ENCODE results near the gene NEDD9. TPM values are rescaled to one million over a fixed set of nuclear protein-coding genes. Genes with fewer than 3 reads are reported as not detected.

The NEDD9 gene
- total RNA-seq, 2 donors from 2014 or later, result 43.4 to 73.1 TPM

DNA sequence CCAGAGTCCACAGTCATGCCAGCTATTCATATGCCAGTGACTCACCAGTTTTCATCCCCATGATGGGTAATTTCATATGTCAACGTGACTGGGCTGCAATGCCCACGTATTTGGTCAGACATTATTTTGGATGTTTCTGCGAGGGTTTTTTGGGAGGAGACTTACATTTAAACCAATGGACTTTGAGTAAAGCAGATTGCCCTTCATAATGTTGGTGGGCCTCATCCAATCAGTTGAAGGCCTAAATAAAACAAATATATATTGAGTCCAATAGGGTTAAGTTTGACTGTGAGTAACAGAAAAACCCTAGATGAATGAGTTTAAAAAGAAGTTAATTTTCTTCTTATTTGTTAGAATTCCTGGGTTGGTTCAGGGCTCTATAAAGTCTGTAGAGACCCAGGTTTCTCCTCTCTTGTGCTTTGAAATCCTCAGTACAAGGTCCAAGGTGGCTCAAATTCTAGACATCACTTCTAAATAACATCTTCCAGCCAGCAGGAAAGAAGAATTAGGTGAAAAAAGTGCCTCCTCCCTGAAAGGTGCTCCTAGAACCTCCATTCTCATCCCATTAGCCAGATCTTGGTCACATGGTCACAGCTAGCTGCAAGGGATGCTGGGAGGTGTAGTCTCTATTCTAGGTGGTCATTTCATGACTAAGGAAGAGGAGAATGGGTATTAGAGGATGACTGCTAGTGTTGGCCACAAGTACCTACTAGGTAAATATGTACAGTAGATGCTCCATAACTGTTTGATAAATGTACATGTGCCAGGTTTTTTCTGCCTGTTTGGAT lies 16.7 kb upstream of the NEDD9 start:
- intact Hi-C loops (cut with DNase I), result no loop called here
- DNase-seq, result no peak

DNA sequence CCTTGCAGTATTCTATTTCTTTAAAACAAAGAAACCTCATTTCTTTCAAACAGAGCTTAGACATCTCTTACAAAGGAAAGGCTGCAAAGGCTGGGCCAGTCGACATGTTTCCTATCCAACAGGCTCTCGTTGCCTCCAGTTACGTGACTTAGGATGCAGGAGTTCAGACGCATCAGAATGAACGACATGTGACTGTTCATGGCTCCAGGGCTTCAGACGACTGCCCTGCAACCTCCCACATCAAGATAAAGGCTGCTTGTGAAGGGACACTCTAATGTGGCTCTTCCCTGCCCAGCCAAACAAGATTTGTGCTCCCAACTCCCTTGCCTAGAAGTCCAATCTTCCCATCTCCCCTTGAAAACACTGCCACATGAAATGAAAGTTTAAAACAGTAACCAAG lies 14.3 kb upstream of the NEDD9 start:
- Histone ChIP-seq H3K9ac (ENCODE audit: low read depth in 2 of 2, low read length in 2 of 2) (no peak overlapping the region), H3K4me1 (no peaks in the 10 kb centered on the region), H3K36me3 (no peaks in the 10 kb centered on the region), H3K27me3 (no peaks in the 10 kb centered on the region), H3K27ac (no peak overlapping the region), H3K9me3 (no peaks in the 10 kb centered on the region), H3K4me3 (no peak overlapping the region)
- no peak for DNase-seq
- TF ChIP-seq, protein P1, sequence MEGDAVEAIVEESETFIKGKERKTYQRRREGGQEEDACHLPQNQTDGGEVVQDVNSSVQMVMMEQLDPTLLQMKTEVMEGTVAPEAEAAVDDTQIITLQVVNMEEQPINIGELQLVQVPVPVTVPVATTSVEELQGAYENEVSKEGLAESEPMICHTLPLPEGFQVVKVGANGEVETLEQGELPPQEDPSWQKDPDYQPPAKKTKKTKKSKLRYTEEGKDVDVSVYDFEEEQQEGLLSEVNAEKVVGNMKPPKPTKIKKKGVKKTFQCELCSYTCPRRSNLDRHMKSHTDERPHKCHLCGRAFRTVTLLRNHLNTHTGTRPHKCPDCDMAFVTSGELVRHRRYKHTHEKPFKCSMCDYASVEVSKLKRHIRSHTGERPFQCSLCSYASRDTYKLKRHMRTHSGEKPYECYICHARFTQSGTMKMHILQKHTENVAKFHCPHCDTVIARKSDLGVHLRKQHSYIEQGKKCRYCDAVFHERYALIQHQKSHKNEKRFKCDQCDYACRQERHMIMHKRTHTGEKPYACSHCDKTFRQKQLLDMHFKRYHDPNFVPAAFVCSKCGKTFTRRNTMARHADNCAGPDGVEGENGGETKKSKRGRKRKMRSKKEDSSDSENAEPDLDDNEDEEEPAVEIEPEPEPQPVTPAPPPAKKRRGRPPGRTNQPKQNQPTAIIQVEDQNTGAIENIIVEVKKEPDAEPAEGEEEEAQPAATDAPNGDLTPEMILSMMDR (IDR thresholded peaks at IDR 0.05), result no peak
- intact Hi-C loops (cut with DNase I), result no loop called here

More for the DNA sequence above, 16.7 kb upstream of the NEDD9 start:
- no peak overlapping the region for H3K9ac ChIP-seq (ENCODE audit: low read depth in 2 of 2, low read length in 2 of 2)
- no peaks in the 10 kb centered on the region for H3K36me3 ChIP-seq
- H3K9me3 ChIP-seq, result no peaks in the 10 kb centered on the region
- H3K27ac ChIP-seq, result no peak overlapping the region
- no peak overlapping the region for H3K4me3 ChIP-seq
- peaks cover 4% of the 10 kb centered on the region for H3K4me1 ChIP-seq
- TF ChIP-seq, protein P1 (IDR thresholded peaks at IDR 0.05), result no peak
- no peaks in the 10 kb centered on the region for H3K27me3 ChIP-seq

DNA sequence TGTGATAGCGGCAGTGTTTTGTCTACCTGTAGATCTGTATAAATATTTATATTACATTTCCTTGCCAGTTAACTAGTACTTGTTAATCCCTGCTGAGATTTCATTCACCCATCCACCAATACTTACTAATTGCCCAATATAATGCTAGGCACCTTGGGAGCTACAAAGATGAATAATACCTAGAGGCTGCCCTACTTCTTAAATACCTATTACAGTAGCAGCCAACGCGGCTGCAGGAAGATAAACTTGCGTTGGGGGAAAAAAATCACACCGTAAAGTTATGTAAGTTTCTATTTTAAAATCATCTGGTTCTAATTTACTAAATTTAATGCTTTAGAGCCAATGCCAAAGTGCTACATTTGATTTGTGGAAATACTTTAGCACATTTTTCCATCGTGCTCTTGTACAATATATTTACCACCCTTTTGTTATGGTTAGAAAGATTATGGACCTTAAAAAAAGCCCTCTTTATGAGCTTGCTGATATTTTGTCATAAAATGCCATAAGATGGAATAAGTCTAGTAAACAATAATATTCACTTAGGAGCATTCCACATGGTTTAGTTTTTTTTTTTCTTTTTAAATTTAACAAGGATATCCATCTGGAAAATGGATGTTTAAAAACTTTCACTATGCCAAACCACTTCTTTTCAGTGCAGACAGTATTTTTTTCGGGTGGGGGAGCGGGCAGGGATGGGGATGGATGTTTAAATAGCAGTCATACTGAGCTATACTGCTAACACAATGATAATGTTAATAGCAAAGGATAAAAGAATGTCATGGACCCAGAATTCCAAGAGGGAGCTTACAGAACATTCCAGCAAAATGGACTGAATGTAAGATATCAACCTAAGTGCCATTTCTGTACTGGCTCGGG lies 13.2 kb upstream of the NEDD9 start:
- Histone ChIP-seq H3K27ac (no peak overlapping the region), H3K9me3 (no peaks in the 10 kb centered on the region), H3K27me3 (no peaks in the 10 kb centered on the region), H3K4me1 (no peaks in the 10 kb centered on the region), H3K9ac (ENCODE audit: low read depth in 2 of 2, low read length in 2 of 2) (no peak overlapping the region), H3K4me3 (no peak overlapping the region), H3K36me3 (no peaks in the 10 kb centered on the region)
- intact Hi-C loops (cut with DNase I), result no loop called here
- DNase-seq, result no peak
- TF ChIP-seq, protein P1 (IDR thresholded peaks at IDR 0.05), result no peak

DNA sequence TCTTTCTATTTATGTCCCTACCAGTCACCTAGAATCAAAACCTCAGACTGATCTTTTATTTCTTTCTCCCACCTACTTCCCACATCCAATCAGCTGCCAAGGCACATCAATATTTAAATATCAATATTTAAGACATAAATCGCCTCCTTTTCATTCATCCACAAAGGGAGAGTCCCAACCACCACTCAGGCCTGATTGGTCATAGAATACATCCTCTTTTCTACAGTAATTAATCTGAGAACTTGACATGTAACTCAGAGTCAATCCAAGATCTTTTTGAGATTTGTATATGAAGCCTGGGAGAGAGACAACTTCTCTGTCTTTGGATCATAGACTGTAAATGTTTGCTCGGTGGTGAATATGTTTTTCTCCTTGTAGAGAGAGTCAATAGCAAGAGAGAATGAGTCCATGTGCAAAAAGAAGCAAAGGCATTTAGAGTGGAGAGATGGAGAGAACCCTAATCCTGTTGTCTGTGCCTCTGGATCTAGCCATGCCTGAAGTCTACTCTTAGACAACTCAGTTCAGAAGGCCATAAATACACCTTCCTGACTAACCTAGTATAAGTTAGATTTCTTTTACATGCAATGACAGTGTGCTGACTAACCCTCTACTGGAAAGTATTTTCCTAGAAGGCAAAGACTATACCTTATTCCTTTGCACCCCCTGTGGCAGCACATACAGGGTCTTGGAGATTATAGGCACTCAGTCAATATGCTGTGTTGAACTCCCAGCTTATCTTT lies 12.1 kb upstream of the NEDD9 start:
- Histone ChIP-seq H3K4me1 (no peaks in the 10 kb centered on the region), H3K4me3 (no peak overlapping the region), H3K9ac (ENCODE audit: low read depth in 2 of 2, low read length in 2 of 2) (no peak overlapping the region), H3K36me3 (no peaks in the 10 kb centered on the region), H3K9me3 (no peaks in the 10 kb centered on the region), H3K27me3 (no peaks in the 10 kb centered on the region), H3K27ac (no peak overlapping the region)
- intact Hi-C loops (cut with DNase I), result no loop called here
- TF ChIP-seq, protein P1 (IDR thresholded peaks at IDR 0.05), result no peak
- no peak for DNase-seq

DNA sequence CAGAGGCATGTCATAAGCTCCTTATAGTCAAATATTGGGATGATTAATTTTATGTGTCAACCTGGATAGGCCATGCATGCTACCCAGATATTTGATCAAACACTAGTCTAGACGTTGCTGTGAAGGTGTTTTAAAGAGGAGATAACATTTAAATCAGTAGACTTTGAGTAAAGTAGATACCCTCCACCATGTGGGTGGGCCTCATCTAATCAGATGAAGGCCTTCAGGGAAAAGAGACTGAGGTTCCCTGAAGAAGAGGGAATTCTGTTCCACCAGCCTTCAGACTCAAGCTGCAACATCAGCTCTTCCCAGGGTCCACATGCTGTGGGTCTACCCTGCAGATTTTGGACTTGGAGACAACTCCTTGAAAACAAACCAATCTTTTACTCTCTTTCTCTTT lies 11.4 kb upstream of the NEDD9 start:
- no peak overlapping the region for H3K4me3 ChIP-seq
- no peaks in the 10 kb centered on the region for H3K36me3 ChIP-seq
- H3K4me1 ChIP-seq, result no peaks in the 10 kb centered on the region
- no peaks in the 10 kb centered on the region for H3K27me3 ChIP-seq
- TF ChIP-seq, protein P1 (IDR thresholded peaks at IDR 0.05), result no peak
- H3K27ac ChIP-seq, result no peak overlapping the region
- intact Hi-C loops (cut with DNase I), result no loop called here
- no peaks in the 10 kb centered on the region for H3K9me3 ChIP-seq
- DNase-seq, result no peak
- no peak overlapping the region for H3K9ac ChIP-seq (ENCODE audit: low read depth in 2 of 2, low read length in 2 of 2)

All from colonic mucosa (tissue), 4 donors.